ENCODE measurements around the gene COX4I2.
"Not testable (repeated sequence)": the region's sequence is repeated elsewhere in the genome, so short reads cannot be mapped to it uniquely, and the experiment has no call there.

COX4I2 gene

GRCh38 chr20:31637660-31638059 is at the start of gene COX4I2:
Gene COX4I2, plus strand, starts transcription at chr20:31637912. Its CDS starts 1,106 bp downstream, at chr20:31639018.
- no peak for DNase-seq (ENCODE audit: low read depth)

GRCh38 chr20:31590717-31591225 is 46.9 kb upstream of the COX4I2 start:
- DNase-seq (ENCODE audit: low read depth): no peak

- no peak for DNase-seq (ENCODE audit: low read depth)
These were observed 44.3 kb upstream of the COX4I2 start for GRCh38 chr20:31593221-31594001.

- no peak for DNase-seq (ENCODE audit: low read depth)
These were observed 43.6 kb upstream of the COX4I2 start for GRCh38 chr20:31594002-31594557.

GRCh38 chr20:31594558-31595379 is 42.9 kb upstream of the COX4I2 start:
- DNase-seq (ENCODE audit: low read depth): no peak

GRCh38 chr20:31595380-31595653 is 42.4 kb upstream of the COX4I2 start:
- DNase-seq (ENCODE audit: low read depth): no peak

- DNase-seq (ENCODE audit: low read depth): peak; percentile 82
These were observed 41.9 kb upstream of the COX4I2 start for GRCh38 chr20:31595654-31596411.

GRCh38 chr20:31596412-31596715 is 41.3 kb upstream of the COX4I2 start:
- not testable (repeated sequence) for DNase-seq (ENCODE audit: low read depth)

GRCh38 chr20:31596831-31597480 is 40.8 kb upstream of the COX4I2 start:
- no peak for DNase-seq (ENCODE audit: low read depth)

- DNase-seq (ENCODE audit: low read depth): no peak
These were observed 40.2 kb upstream of the COX4I2 start for GRCh38 chr20:31597481-31597855.

- DNase-seq (ENCODE audit: low read depth): no peak
These were observed 35.3 kb upstream of the COX4I2 start for GRCh38 chr20:31602431-31602778.

- DNase-seq (ENCODE audit: low read depth): no peak
These were observed 34.8 kb upstream of the COX4I2 start for GRCh38 chr20:31602779-31603441.

GRCh38 chr20:31603822-31604566 is 33.7 kb upstream of the COX4I2 start:
- peak; percentile 94 for DNase-seq (ENCODE audit: low read depth)

GRCh38 chr20:31604567-31605030 is 33.1 kb upstream of the COX4I2 start:
- no peak for DNase-seq (ENCODE audit: low read depth)

- peak; percentile 94 for DNase-seq (ENCODE audit: low read depth)
These were observed 32.4 kb upstream of the COX4I2 start, which contains the start of gene ID1 for GRCh38 chr20:31605031-31605901. Gene ID1, plus strand, starts transcription at chr20:31605289. Its CDS starts 99 bp downstream, at chr20:31605388.

GRCh38 chr20:31605902-31606803 is 31.6 kb upstream of the COX4I2 start:
- DNase-seq (ENCODE audit: low read depth): no peak

GRCh38 chr20:31606804-31607639 is 30.7 kb upstream of the COX4I2 start:
- no peak for DNase-seq (ENCODE audit: low read depth)
